GM21423 (cell line): ENCODE data around the gene SLC7A6.

ENCODE experiments used
- ATAC-seq: cut with Tn5 transposase; IDR thresholded peaks from one replicate; pipeline ENCODE4 v1.9.1; 2021; ENCODE audit warnings: mild to moderate bottlenecking, moderate library complexity; ENCODE audit not compliant: unreplicated experiment

The SLC7A6 gene

GRCh38 chr16:68339214-68339613 is 74.9 kb downstream of the SLC7A6 start:
- ATAC-seq = no peak

GRCh38 chr16:68342620-68343019 is 78.3 kb downstream of the SLC7A6 start:
- ATAC-seq = no peak

GRCh38 chr16:68343137-68343536 is 78.8 kb downstream of the SLC7A6 start:
- no peak for ATAC-seq

GRCh38 chr16:68344252-68344651 is 79.9 kb downstream of the SLC7A6 start:
- ATAC-seq = no peak

GRCh38 chr16:68345351-68345810 is 81.1 kb downstream of the SLC7A6 start:
- ATAC-seq = no peak

GRCh38 chr16:68345958-68346635 is 81.8 kb downstream of the SLC7A6 start:
- ATAC-seq = no peak

- no peak for ATAC-seq
Measured at GRCh38 chr16:68346892-68347480, 82.7 kb downstream of the SLC7A6 start.

- ATAC-seq = no peak
Measured at GRCh38 chr16:68347605-68348004, 83.3 kb downstream of the SLC7A6 start.

- no peak for ATAC-seq
Measured at GRCh38 chr16:68348639-68349445, 84.5 kb downstream of the SLC7A6 start.

- no peak for ATAC-seq
Measured at GRCh38 chr16:68349838-68350410, 85.6 kb downstream of the SLC7A6 start.

GRCh38 chr16:68350813-68351350 is 86.6 kb downstream of the SLC7A6 start:
- no peak for ATAC-seq
